Stimulated activated naive CD8-positive, alpha-beta T cell treated with anti-CD3 and anti-CD28 coated beads, Interleukin-15, Interleukin-2, amounts not matched to agents 100 U/mL and 50 U/mL, for 24 hours (primary cell): ENCODE data around the gene RBM4B.
A peak's percentile ranks its signal among the peaks of the same experiment; 100 is the strongest.

Source experiments
- ATAC-seq: fragments of 150-1000 bp; cut with Tn5 transposase; one replicate; pipeline ENCODE4 v1.10.0; 2021
- DNase-seq: peaks from one replicate; pipeline ENCODE4 v3.0.0; 2021

RBM4B gene

DNA sequence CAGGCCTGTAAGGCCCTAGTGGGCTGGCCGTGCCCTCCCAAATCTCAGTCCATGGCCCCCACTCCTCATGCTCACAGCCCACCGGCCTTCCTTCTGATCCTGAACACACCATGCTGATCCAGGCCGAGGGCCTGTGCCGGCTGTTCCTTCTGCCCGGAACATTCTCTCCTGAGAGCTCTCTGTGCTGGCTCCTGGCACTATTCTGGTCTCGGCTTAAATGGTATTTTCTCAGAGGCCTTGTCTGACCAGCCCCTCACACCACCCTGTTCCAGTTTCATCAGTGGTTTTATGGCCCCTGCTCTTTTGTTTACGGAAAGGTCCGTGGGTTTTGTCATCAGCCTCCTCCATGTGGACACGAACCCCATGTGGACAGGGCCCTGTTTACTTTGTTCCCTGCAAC lies 29.3 kb upstream of the RBM4B start:
- DNase-seq: no peak
- ATAC-seq: no peak

DNA sequence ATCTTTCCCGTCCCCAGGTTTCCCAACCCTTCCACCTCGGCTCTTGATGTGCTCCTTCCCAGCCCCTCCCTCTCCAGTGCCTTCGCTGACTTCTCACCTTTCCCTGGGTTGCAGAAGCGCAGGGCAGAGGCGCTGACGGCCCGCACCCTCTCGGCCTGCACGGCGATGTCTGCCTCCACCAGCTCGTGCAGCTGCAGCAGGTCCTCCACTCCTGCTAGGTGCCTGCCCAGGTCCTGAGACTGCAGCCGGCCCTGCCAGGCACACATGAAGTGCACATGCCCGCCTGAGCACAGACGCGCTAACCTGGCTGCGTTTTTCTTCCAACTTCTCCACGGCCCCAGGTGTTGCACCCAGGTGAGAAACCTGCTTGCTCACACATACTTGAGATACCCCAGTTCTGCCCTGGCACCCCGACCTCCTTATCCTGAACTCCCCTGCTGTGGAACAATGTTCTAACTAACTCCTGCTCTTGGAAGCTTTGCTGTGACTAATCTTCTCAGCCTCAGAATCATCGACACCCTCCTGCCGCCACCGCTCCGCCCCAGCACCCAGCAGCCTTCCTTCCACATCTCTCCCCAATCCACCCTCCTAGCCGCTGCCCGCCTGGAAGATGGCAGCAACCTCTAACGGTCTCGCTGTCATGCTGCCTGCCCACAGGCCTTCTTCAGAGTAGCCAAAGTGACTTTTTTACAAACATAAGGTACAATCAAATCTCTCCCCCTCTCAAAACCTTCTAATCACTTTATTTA lies 28.1 kb upstream of the RBM4B start:
- ATAC-seq: no peak

GRCh38 chr11:66704659-66705360 lies 27.1 kb upstream of the RBM4B start:
- DNase-seq (no peak), ATAC-seq (no peak)

More for the DNA sequence above, 28.1 kb upstream of the RBM4B start:
- no peak for DNase-seq

- peak; percentile 57 for DNase-seq
Measured at GRCh38 chr11:66701432-66702240, 23.9 kb upstream of the RBM4B start.

GRCh38 chr11:66700742-66701141 lies 23.1 kb upstream of the RBM4B start:
- DNase-seq (no peak), ATAC-seq (no peak)

More at GRCh38 chr11:66701432-66702240, 23.9 kb upstream of the RBM4B start:
- no peak for ATAC-seq

GRCh38 chr11:66700337-66700736 lies 22.6 kb upstream of the RBM4B start:
- no peak for ATAC-seq
- DNase-seq: no peak

DNA sequence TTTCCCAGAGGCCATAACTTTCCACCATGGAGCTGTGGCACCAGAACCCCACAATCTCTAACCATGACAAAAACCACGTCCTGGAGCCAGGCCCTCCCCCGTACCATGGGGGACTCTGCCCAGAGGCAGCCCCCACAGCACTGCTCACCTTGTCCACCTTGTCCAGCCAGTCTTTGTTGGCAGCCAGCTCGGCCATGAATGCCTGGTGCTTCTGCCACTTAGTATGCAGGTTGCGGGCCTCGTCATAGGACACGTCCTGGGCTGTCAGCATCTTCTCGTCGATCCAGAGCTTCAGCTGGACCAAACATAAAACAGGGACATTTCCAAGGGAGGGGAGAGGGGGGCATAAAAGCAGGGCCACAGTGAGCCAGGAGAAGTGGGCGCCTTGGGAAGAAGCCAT lies 20.8 kb upstream of the RBM4B start:
- ATAC-seq (no peak), DNase-seq (no peak)

DNA sequence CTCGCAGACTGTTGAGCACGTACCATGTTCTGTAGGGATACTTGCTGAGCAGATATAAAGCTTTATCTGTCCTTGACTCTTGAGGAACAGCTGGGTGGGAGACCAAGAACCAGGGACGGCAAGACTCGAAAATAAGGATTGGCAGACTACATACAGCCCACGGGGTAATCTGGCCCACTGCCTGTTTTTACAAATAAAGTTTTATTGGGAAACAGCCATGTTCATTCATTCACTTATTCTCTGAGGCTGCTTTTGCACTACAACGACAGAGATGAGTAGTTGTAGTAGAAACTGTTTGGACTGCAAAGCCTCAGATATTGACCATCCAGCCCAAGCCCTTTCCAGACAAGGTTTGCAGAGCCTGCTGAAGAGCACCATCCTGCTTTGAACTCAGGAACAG lies 20.3 kb upstream of the RBM4B start:
- ATAC-seq: no peak
- DNase-seq: no peak

- DNase-seq (no peak), ATAC-seq (no peak)
Measured at GRCh38 chr11:66696146-66696545, 18.5 kb upstream of the RBM4B start.

DNA sequence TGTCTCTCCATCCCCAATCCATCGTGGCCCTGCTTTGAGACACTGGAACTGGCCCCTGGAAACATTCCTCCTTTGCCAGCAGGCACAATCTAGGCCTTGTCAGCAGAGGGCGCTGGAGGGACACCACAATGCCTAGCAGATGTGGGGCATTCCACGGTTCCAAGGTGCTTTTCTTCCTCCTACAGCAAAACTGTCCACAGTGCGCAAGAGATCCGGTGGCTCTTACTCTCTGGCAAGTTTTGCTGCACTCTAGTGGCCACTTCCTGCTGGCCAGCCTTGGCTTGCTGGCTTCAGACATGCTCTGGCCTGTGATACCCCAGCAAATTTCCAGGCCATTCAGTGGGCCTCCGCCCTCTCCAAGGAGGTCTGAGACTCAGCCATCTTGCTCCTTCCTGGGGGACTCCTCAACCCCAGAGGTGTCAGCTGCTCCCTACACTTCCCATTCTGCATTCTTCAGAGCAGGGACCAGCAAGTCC lies 17.1 kb upstream of the RBM4B start:
- peak; percentile 80 for ATAC-seq
- peak; percentile 88 for DNase-seq

DNA sequence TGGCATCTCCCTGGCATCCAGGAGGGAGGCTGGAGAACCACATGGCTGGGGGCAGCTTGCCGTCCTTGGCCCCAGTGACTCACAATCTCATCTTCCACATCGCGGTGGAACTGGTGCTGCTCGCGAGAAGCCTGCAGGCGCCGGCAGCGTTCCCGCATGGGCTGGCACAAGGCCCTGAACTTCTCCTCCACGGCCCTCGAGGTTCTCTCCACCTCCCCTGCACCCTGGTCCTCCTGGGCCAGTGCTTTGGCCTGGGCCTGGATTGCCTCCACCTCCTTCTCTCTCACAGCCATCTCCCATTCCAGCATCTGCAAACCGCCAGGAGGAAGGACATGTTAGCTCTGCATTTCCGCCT lies 16.3 kb upstream of the RBM4B start:
- DNase-seq: no peak
- no peak for ATAC-seq

DNA sequence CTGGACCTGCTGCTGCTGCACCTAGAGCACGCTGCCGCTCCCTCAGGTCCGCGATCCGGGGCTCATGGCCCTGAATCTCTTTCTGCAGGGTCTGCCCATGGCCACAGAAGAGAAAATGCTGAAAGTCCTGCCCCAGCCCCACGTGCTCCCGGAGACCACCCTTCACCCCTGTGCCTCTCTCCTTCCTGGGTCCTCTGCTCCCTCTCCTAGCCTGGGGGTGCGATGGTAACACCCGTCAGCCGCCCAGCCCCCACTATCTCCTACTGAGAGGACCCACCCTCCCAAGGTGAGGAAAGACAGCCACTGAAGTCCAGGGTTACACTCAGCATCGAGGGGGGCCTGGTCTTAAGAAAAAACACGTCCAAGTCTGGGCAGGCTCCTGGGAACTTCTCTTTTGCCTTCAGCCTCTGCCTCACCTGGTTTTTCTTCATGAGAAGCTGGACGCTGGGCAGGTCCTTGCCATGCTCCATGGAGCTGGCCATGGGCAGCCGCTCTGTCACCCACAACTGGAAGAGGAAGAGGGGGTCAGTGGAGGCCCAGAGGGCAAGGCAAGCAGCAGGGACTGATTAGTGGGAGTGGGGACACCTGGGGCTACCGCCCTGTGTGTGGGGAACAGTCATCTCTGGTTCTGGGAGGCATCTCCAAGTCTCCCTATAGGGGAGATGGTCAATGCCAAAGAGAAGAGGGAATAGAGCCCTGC lies 15.8 kb upstream of the RBM4B start:
- ATAC-seq: no peak
- no peak for DNase-seq

DNA sequence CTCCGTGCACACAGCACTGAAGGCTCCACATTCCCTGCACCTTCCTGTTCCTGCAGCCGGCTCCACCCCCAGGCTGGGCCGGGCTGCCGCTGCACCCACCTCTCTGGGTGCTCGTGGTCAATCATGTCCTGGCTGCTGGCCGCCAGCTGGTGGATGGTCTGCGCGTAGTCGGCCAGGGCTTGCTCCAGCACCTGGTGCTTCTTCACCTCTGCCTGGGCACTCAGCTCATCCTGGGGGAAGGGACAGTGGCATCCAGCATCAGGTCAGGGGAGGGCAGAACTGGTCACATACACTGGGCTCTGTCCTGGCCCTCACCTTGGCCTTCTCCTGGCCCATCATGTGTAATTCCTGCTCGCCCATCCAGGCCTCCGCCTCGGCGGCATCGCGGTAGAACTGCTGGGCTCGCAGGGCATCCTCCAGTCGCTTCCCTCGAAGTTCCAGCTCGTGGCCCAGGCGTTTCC lies 15.2 kb upstream of the RBM4B start:
- DNase-seq: no peak

DNA sequence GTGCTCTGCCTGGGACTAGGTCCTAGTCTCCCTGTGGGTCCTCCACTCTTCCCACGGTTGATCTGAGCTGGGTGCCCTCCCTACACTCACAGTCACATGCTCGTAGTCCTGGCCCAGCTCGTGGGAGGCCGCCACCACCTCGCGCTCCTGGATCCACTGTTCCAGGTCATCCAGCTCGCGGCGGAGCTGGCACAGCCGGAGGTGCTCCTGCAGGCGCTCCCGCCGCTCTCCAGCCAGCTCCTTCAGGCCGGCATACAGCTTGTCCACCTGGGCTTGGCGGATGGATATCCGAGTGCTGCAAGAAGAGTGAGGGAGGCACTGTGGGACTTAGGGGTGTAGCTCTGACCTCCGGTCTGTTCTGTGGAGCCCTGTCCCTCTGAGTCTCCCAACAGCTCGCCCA lies 14.8 kb upstream of the RBM4B start:
- ATAC-seq (no peak), DNase-seq (no peak)

More for the DNA sequence above, 15.2 kb upstream of the RBM4B start:
- no peak for ATAC-seq

DNA sequence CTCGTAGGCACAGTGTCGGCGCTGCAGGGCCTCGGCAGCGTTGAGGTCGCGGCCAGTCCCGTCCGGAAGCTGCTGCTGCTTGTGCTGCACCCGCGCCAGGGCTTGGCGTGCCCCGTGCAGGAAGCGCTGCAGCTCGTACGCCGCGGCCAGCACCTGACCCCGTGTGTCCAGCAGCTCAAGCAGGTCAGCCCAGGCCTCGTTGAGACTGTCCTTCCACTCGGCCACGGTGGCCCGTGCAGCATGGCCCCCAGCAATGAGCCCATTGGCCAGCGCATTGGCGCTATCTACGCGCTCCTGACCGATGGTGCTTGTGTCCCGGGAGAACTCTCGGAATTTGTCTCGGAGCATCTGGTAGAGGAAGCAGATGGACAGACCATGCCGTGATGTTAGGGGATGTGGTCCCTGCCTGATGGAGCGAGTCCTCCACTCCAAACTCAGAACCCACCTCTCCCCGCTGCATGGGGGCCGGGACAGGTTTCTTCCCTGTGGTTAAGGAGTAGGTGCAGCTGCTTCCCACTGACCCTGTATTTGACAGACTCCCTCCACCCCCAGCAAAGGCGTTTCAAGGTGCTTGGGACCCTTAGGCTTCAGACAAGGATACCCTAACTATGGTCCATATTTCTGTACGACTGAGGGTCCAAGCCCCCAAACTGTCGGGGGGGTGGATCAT lies 13.8 kb upstream of the RBM4B start:
- ATAC-seq (no peak), DNase-seq (no peak)

GRCh38 chr11:66689661-66690590 lies 12.2 kb upstream of the RBM4B start:
- DNase-seq (no peak), ATAC-seq (no peak)

- ATAC-seq: no peak
- no peak for DNase-seq
Measured at GRCh38 chr11:66688561-66689534, 11.2 kb upstream of the RBM4B start.

- no peak for ATAC-seq
- no peak for DNase-seq
Measured at GRCh38 chr11:66687831-66688281, 10.2 kb upstream of the RBM4B start.
